GM18511 (cell line): ENCODE measurements around the gene MRTFB.

Source experiments
- ATAC-seq: cut with Tn5 transposase; IDR thresholded peaks from one replicate; pipeline ENCODE4 v1.9.1; 2021; ENCODE audit warnings: mild to moderate bottlenecking, moderate library complexity; ENCODE audit not compliant: unreplicated experiment

Gene MRTFB

GRCh38 chr16:14278749-14279148, 207.6 kb downstream of the MRTFB start:
- no peak for ATAC-seq

GRCh38 chr16:14280541-14280940, 209.4 kb downstream of the MRTFB start:
- ATAC-seq: no peak

GRCh38 chr16:14283786-14284185, 212.7 kb downstream of the MRTFB start:
- no peak for ATAC-seq

GRCh38 chr16:14284371-14284770, 213.3 kb downstream of the MRTFB start:
- no peak for ATAC-seq

GRCh38 chr16:14284930-14285512, 213.9 kb downstream of the MRTFB start:
- peak; percentile 48 for ATAC-seq

GRCh38 chr16:14285513-14286367, 214.6 kb downstream of the MRTFB start:
- ATAC-seq: peak; percentile 79

GRCh38 chr16:14286368-14287230, 215.5 kb downstream of the MRTFB start:
- ATAC-seq: no peak

- no peak for ATAC-seq
These were observed 218.7 kb downstream of the MRTFB start for GRCh38 chr16:14289692-14290340.

- ATAC-seq: no peak
These were observed 220.2 kb downstream of the MRTFB start for GRCh38 chr16:14291286-14291685.

GRCh38 chr16:14292051-14292825, 221.1 kb downstream of the MRTFB start:
- no peak for ATAC-seq

- ATAC-seq: no peak
These were observed 225.5 kb downstream of the MRTFB start for GRCh38 chr16:14296663-14297062.

- no peak for ATAC-seq
These were observed 227.4 kb downstream of the MRTFB start for GRCh38 chr16:14298374-14299122.

- no peak for ATAC-seq
These were observed 229.6 kb downstream of the MRTFB start for GRCh38 chr16:14300705-14301168.

- ATAC-seq: no peak
These were observed 230.3 kb downstream of the MRTFB start for GRCh38 chr16:14301169-14302030.

- ATAC-seq: peak; percentile 69
These were observed 230.9 kb downstream of the MRTFB start for GRCh38 chr16:14302031-14302398.

- peak; percentile 33 for ATAC-seq
These were observed 231.5 kb downstream of the MRTFB start for GRCh38 chr16:14302399-14303181.

- ATAC-seq: no peak
These were observed 232.1 kb downstream of the MRTFB start for GRCh38 chr16:14303182-14303618.
